ENCODE results near the gene CD44. TPM values are rescaled to one million over a fixed set of nuclear protein-coding genes. Genes with fewer than 3 reads are reported as not detected.

The CD44 gene
- polyA plus RNA-seq, 1 of the 3 experiments (the other 2 are of a cell fraction) = 457 TPM

GRCh38 chr11:35099278-35100012, 39.5 kb upstream of the CD44 start:
- Histone ChIP-seq H3K4me3 (ENCODE audit: low read depth in 2 of 2, low read length in 1 of 2) (no peak overlapping the region), H3K4me1 (ENCODE audit: control insufficient read depth in 1 of 2, insufficient read depth in 2 of 2, low read depth in 1 of 2, low read length in 1 of 2) (no peaks in the 10 kb centered on the region; a peak in 1 of 4 replicates), H3K79me2 (ENCODE audit: insufficient read depth) (no peaks in the 10 kb centered on the region), H2AFZ (ENCODE audit: low read depth) (peak overlapping the region; percentile 52; the same call in 1 of the 2 replicates), H3F3A (replicated peaks; ENCODE audit: insufficient read depth) (peaks cover 13% of the 10 kb centered on the region), H4K20me1 (ENCODE audit: insufficient read depth) (no peaks in the 10 kb centered on the region), H3K9me2 (no peaks in the 10 kb centered on the region), H3K4me2 (no peak overlapping the region), H3K27me3 (ENCODE audit: insufficient read depth) (no peaks in the 10 kb centered on the region), H3K27ac (ENCODE audit: low read depth in 2 of 2, low read length in 1 of 2) (peak overlapping the region in 1 of 2 experiments; percentile 64; a peak in 3 of 4 replicates), H3K9me3 (no peaks in the 10 kb centered on the region), H3K36me3 (replicated peaks in 1 of 2; ENCODE audit: control insufficient read depth in 1 of 2, insufficient read depth in 2 of 2, low read length in 1 of 2) (no peaks in the 10 kb centered on the region), H3K9ac (0 out of 2 replicates have a peak overlapping the region, but pooled peaks have one; percentile 8)
- no peak for DNase-seq
- ChIA-PET CTCF (interaction anchor here (0.5 kb wide), 1 partner anchor 311 kb away, joined by 3 read pairs; no protein-coding TSS in a partner anchor), POLR2A (no interaction called here)
- WGBS (ENCODE audit: low lambda C conversion rate) = 64% methylated on average over 6 of the region's 6 CpGs
- TF ChIP-seq NFIC (IDR thresholded peaks at IDR 0.05; ENCODE audit: borderline replicate concordance) (no peak), JUND (IDR thresholded peaks at IDR 0.05) (peak; percentile 77), USF1 (IDR thresholded peaks at IDR 0.05; ENCODE audit: borderline replicate concordance, low read depth) (no peak), ELF1 (IDR thresholded peaks at IDR 0.05) (no peak), ZBTB33 (IDR thresholded peaks at IDR 0.05; ENCODE audit: borderline replicate concordance, low read depth) (no peak), FOXM1 (IDR thresholded peaks at IDR 0.05; ENCODE audit: low read depth) (no peak), CTCF (IDR thresholded peaks at IDR 0.05) (no peak), MAX (IDR thresholded peaks at IDR 0.05; ENCODE audit: low read depth) (0 out of 2 replicates have a peak, but pooled peaks have one; percentile 41), EP300 (IDR thresholded peaks at IDR 0.05; ENCODE audit: borderline replicate concordance in 1 of 2, low read depth in 1 of 2, low read length in 1 of 2) (peak in 1 of 2 experiments; percentile 23; a peak in 1 of 4 replicates), FOSL2 (IDR thresholded peaks at IDR 0.05; ENCODE audit: borderline replicate concordance, low read depth) (peak; percentile 82), GATA2 (CRISPR knock-in tag; IDR thresholded peaks at IDR 0.05) (no peak), GABPA (IDR thresholded peaks at IDR 0.05; ENCODE audit: low read depth) (no peak), REST (IDR thresholded peaks at IDR 0.05; ENCODE audit: low read depth, low read length) (no peak), TEAD4 (IDR thresholded peaks at IDR 0.05; ENCODE audit: borderline replicate concordance, insufficient read depth) (peak; percentile 14; the same call in 1 of the 2 replicates)
